Heart left ventricle (tissue), 13 donors: ENCODE data around the gene GTF3C5.

Experiments
- POLR2A ChIP-seq, 2 donors: fragments of 450-650 bp; IDR thresholded peaks; one replicate each; pipeline ENCODE4 v1.6.1; 2017; ENCODE audit warnings: antibody characterized with exemption in 2 of 2, mild to moderate bottlenecking in 2 of 2, moderate library complexity in 2 of 2
- TF ChIP-seq, protein P1 (sequence below), 12 donors: fragments of 200-600 bp; sonication (generic) in 4 of 12; IDR thresholded peaks; one replicate each; pipeline versions ENCODE4 v1.5.0 to v1.8.0; 2018 to 2022; ENCODE audit warnings: antibody characterized with exemption in 12 of 12, mild to moderate bottlenecking in 5 of 12
- donor health status: ischemic (EF 13 %, LVEDD 7.1; RV severe dilation, severe dysfunction).
- donor health status: DM: no; HTN: yes; CAD: no.
- donor health status: DM: no; HTN: no; CAD: no.
- donor health status: ischemic (EF 25% LVEDD 6.9; RV normal size, moderate dysfunction).
- donor health status: ischemic (EF 25% LVEDD 5.7; RV mildly dilated, moderate dysfunction).
- donor health status: ischemic (EF 35%, LVEDD 5.7; RV mildly dilated, moderate dysfunction).
- donor health status: nonischemic (EF 11% LVEDD 7.7; RV severe dilation, severe dysfunction).
- donor health status: DM: yes; HTN: yes; CAD: no.
- donor health status: PGD.
- donor health status: ischemic (EF 29% LVEDD 5.4; RV normal size, mild dysfunction).
- donor health status: nonischemic (EF 23%, LVEDD 6.1; RV moderate dilation, normal function).

DNA sequence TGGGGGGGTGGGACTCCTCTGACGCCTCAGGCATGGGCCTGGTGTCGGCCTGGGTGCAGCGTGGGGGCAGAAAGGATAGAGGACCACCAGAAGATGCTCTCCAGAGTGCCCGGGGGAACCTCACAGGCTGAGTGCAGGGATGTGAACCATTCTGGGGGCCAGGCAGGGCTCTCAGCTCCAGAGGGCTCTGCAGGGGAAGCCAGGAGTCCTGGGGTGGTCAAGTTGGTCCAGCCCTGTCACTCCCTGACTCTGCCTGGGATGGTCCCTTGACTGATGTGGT, 45.8 kb upstream of the GTF3C5 start:
- TF ChIP-seq, protein P1, sequence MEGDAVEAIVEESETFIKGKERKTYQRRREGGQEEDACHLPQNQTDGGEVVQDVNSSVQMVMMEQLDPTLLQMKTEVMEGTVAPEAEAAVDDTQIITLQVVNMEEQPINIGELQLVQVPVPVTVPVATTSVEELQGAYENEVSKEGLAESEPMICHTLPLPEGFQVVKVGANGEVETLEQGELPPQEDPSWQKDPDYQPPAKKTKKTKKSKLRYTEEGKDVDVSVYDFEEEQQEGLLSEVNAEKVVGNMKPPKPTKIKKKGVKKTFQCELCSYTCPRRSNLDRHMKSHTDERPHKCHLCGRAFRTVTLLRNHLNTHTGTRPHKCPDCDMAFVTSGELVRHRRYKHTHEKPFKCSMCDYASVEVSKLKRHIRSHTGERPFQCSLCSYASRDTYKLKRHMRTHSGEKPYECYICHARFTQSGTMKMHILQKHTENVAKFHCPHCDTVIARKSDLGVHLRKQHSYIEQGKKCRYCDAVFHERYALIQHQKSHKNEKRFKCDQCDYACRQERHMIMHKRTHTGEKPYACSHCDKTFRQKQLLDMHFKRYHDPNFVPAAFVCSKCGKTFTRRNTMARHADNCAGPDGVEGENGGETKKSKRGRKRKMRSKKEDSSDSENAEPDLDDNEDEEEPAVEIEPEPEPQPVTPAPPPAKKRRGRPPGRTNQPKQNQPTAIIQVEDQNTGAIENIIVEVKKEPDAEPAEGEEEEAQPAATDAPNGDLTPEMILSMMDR (IDR thresholded peaks at IDR 0.05), result no peak
- no peak for TF ChIP-seq POLR2A (IDR thresholded peaks at IDR 0.05)
